HG03575 (cell line): ENCODE results near the gene MMD2.
"Not testable (repeated sequence)": the region's sequence is repeated elsewhere in the genome, so short reads cannot be mapped to it uniquely, and the experiment has no call there.

ENCODE experiments used
- ATAC-seq: cut with Tn5 transposase; IDR thresholded peaks from one replicate; pipeline ENCODE4 v1.9.1; 2021; ENCODE audit not compliant: unreplicated experiment, insufficient number of reproducible peaks, low FRiP score; ENCODE audit errors: extremely low read depth

The MMD2 gene

GRCh38 chr7:4911111-4911828 is 47.7 kb downstream of the MMD2 start:
- ATAC-seq = no peak

DNA sequence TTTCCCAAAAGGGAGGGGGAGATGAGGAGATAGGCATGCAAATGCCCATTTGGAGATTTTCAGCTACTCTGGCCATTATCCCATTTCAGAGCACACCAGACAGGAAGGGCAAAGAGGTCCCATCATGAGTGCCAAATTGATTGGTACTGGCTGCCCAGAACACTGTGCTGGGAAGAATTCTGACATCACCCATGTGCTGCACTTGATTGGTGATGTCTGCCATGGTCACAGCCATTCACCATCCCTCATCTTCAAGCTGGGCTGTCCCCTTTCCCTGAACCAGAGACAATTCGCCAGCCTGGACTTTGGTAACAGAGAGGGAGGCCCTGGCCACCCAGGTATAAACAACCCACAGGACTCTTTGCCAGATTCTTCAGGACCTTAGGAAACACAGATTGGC is 52.3 kb downstream of the MMD2 start:
- ATAC-seq = no peak

- ATAC-seq = no peak
These were observed 53.8 kb downstream of the MMD2 start for GRCh38 chr7:4905171-4905570.

GRCh38 chr7:4904346-4904745 is 54.6 kb downstream of the MMD2 start:
- ATAC-seq = no peak

GRCh38 chr7:4895766-4896165 is 63.2 kb downstream of the MMD2 start:
- no peak for ATAC-seq

GRCh38 chr7:4894482-4894881 is 64.5 kb downstream of the MMD2 start:
- ATAC-seq = no peak

- no peak for ATAC-seq
These were observed 65.0 kb downstream of the MMD2 start for GRCh38 chr7:4893929-4894475.

- not testable (repeated sequence) for ATAC-seq
These were observed 65.8 kb downstream of the MMD2 start for GRCh38 chr7:4893188-4893587.

- ATAC-seq = not testable (repeated sequence)
These were observed 67.5 kb downstream of the MMD2 start for GRCh38 chr7:4891522-4891921.

GRCh38 chr7:4889682-4890081 is 69.3 kb downstream of the MMD2 start:
- no peak for ATAC-seq

- no peak for ATAC-seq
These were observed 70.8 kb downstream of the MMD2 start for GRCh38 chr7:4888161-4888560.

DNA sequence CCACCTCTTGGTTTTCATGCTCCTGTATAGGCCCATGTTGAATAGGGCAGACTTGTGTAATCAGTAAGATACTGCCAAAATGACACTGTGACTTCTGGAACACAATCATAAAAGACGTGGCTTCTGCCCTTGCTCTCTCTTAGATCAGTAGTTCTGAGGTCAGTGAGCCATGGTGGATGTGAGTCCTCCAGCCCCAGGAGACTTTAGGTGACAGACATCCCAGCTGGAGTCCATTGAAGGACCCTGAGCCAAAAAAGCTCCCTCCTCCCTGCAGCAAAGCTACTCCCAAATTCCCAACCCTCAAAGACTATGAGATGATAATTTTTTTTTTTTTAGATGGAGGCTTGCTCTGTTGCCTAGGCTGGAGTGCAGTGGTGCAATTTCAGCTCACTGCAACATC is 72.3 kb downstream of the MMD2 start:
- ATAC-seq = no peak

- ATAC-seq = no peak
These were observed 73.6 kb downstream of the MMD2 start for GRCh38 chr7:4885317-4885807.

DNA sequence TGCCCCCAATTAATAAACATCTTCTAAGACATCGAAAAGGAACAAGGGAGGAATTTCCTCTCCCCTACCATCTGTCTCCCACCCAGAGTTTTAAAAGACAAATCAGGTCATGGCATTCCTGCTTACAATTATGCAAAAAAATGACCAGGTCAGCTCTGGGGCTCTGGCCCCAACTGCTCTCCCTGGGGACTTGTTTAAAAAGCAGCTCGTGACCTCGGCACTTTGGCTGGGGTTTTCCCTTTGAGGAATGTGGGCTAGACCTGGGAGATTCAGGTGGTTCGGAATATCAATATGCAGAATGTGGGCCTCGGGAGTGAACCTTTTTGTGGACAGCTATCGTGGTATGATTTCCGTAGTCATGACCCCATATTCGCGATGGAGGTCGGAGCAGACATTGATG is 74.8 kb downstream of the MMD2 start:
- no peak for ATAC-seq

GRCh38 chr7:4883372-4884144 is 75.4 kb downstream of the MMD2 start, which contains the start of gene RADIL:
TSS of gene RADIL (minus strand) at chr7:4883716. CDS start at chr7:4878139, 5,577 bp downstream.
- no peak for ATAC-seq

DNA sequence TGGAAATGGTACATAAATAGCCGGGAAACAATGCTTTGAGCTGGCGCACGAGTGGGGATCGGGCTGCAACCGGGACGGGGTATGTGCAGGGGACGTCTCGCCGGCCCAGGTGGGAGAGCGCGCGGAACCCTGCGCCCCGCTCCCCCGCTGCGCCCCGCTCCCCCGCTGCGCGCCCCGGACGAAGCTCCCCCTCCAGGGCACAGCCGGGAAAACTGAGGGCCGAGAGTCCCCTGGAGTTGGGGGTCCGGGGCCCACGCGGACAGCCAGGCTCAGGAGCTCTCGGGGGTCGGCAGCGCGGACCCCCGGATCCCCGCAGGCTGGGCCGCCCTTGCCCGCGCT is 76.0 kb downstream of the MMD2 start:
- ATAC-seq = no peak

GRCh38 chr7:4882169-4883032 is 76.6 kb downstream of the MMD2 start:
- no peak for ATAC-seq

GRCh38 chr7:4880218-4880617 is 78.8 kb downstream of the MMD2 start:
- no peak for ATAC-seq

DNA sequence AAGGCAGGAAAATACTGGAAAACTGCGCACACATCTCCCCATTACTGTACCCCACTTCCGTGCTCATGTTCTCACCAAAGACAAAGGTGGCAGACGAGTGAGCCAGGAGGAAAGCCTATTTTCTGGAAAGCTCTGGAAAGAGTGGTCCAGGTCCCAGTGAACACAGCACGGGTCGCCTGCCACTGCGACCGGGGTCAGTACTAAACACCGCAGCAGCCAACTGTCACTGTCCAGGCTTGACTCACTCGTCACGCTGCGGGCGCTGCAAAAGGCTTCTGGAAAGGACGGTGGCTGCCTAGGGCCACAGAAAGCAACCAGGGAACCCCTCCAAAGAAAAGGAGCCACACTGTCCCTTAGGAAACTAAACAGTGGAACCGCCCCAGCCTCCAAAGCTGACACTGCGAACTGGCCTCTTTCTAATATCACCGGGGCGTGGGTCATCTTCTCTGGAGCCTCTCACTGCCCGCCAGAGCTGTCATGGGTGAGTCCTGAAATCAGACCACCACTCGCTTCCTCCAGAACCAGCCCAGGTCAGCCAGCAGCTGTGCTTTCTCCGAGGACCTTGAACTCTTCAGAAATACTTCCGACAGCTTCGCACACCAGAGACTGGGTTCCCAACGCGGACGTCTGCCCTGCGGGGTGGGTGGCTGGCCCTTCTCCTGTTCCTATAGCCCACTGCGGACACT is 79.4 kb downstream of the MMD2 start:
- no peak for ATAC-seq
